ENCODE data around the gene SLC35G6. TPM values are rescaled to one million over a fixed set of nuclear protein-coding genes. Genes with fewer than 3 reads are reported as not detected.

Gene SLC35G6
- total and polyA plus RNA-seq, 4 donors = not detected

- TF ChIP-seq ZBTB33 (IDR thresholded peaks at IDR 0.05) = no peak
- TF ChIP-seq SP1 (IDR thresholded peaks at IDR 0.05) = no peak
- no peak for TF ChIP-seq HNF4A (conservative IDR thresholded peaks at IDR 0.05)
- no peak for TF ChIP-seq JUND (IDR thresholded peaks at IDR 0.05)
- TF ChIP-seq MAX (IDR thresholded peaks at IDR 0.05) = no peak
Measured at GRCh38 chr17:7496470-7497183, 15.4 kb downstream of the SLC35G6 start (continued).

- TF ChIP-seq EGR1 (IDR thresholded peaks at IDR 0.05; ENCODE audit: low read depth in 2 of 2) (no peak), FOXA2 (IDR thresholded peaks at IDR 0.05) (no peak), SP1 (IDR thresholded peaks at IDR 0.05) (no peak), RAD21 (IDR thresholded peaks at IDR 0.05) (no peak), HNF4G (IDR thresholded peaks at IDR 0.05) (no peak)
- Histone ChIP-seq H3K9me3 (ENCODE audit: control insufficient read depth in 4 of 4, low read length in 3 of 4) (no peaks in the 10 kb centered on the region), H3K36me3 (ENCODE audit: control insufficient read depth in 4 of 4, insufficient read depth in 3 of 4, low read depth in 1 of 4, low read length in 3 of 4) (peaks cover 28 to 61% (median 51%) of the 10 kb centered on the region in 4 donors), H3K27me3 (ENCODE audit: control insufficient read depth in 4 of 4, insufficient read depth in 4 of 4, low read length in 3 of 4) (no peaks in the 10 kb centered on the region), H3K27ac (ENCODE audit: low read depth in 1 of 2, low read length in 2 of 2) (no peak overlapping the region), H3K9ac (ENCODE audit: low read depth in 1 of 2, low read length in 2 of 2) (no peak overlapping the region), H3K4me3 (ENCODE audit: low read depth in 1 of 3, low read length in 3 of 3) (no peak overlapping the region), H3K4me1 (ENCODE audit: control insufficient read depth in 4 of 4, insufficient read depth in 4 of 4, low read length in 3 of 4) (peaks cover 0 to 2% (median 0%) of the 10 kb centered on the region in 4 donors)
- DNase-seq (ENCODE audit: low spot score) = no peak
- WGBS = 88% methylated on average over 10 of the region's 10 CpGs
Measured at GRCh38 chr17:7497228-7497627, 16.0 kb downstream of the SLC35G6 start.

GRCh38 chr17:7497636-7498035, 16.4 kb downstream of the SLC35G6 start:
- Histone ChIP-seq H3K27me3 (ENCODE audit: control insufficient read depth in 4 of 4, insufficient read depth in 4 of 4, low read length in 3 of 4) (no peaks in the 10 kb centered on the region), H3K4me1 (ENCODE audit: control insufficient read depth in 4 of 4, insufficient read depth in 4 of 4, low read length in 3 of 4) (peaks cover 0 to 2% (median 0%) of the 10 kb centered on the region in 4 donors), H3K27ac (ENCODE audit: low read depth in 1 of 2, low read length in 2 of 2) (no peak overlapping the region), H3K36me3 (ENCODE audit: control insufficient read depth in 4 of 4, insufficient read depth in 3 of 4, low read depth in 1 of 4, low read length in 3 of 4) (peaks cover 31 to 65% (median 55%) of the 10 kb centered on the region in 4 donors), H3K9ac (ENCODE audit: low read depth in 1 of 2, low read length in 2 of 2) (no peak overlapping the region), H3K4me3 (ENCODE audit: low read depth in 1 of 3, low read length in 3 of 3) (no peak overlapping the region), H3K9me3 (ENCODE audit: control insufficient read depth in 4 of 4, low read length in 3 of 4) (no peaks in the 10 kb centered on the region)
- 96% methylated on average over 14 of the region's 14 CpGs for WGBS
- DNase-seq (ENCODE audit: low spot score) = no peak
- no peak for TF ChIP-seq JUND (IDR thresholded peaks at IDR 0.05)
- TF ChIP-seq SP1 (IDR thresholded peaks at IDR 0.05) = no peak
- TF ChIP-seq HNF4G (IDR thresholded peaks at IDR 0.05) = no peak
- TF ChIP-seq TAF1 (conservative IDR thresholded peaks at IDR 0.05) = no peak
- no peak for TF ChIP-seq HNF4A (conservative IDR thresholded peaks at IDR 0.05)
- TF ChIP-seq MAX (IDR thresholded peaks at IDR 0.05) = no peak
- TF ChIP-seq ATF3 (IDR thresholded peaks at IDR 0.05) = no peak
- TF ChIP-seq REST (IDR thresholded peaks at IDR 0.05) = no peak
- TF ChIP-seq GABPA (IDR thresholded peaks at IDR 0.05 in 1 of 2, conservative IDR thresholded peaks at IDR 0.05 in 1 of 2) = no peak

All from liver (tissue), 9 donors.